ENCODE measurements around the gene ESR1.

DNA sequence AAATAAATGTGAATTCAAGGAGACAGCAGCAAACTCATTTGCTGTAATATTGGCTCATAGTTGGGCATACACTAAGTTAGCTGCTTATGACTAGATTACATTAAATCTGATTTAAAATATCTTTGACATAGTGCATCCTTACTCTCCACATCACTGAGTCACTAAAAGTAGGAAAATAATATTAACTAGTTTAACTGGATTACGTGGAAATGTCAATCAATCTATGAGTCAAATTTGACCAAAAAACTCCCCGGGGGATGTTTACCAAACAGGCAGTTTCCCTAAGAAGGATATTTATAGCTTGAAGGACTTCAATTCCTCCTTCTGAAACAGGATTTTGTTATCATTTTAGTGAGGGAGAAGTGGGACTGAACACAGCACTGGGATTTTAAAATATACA lies 366.5 kb downstream of the ESR1 start:
- TF ChIP-seq CTCF (IDR thresholded peaks at IDR 0.05) (no peak), POLR2A (IDR thresholded peaks at IDR 0.05) (no peak)
